Breast epithelium (tissue), 4 donors: ENCODE data around the gene MUC5AC. TPM values are rescaled to one million over a fixed set of nuclear protein-coding genes. Genes with fewer than 3 reads are reported as not detected.

Experiments used
- DNase-seq, 2 donors: peaks; one replicate each; pipeline ENCODE4 v3.0.0-alpha.2; 2019; ENCODE audit warnings: low spot score in 2 of 2
- H3K27ac ChIP-seq, 2 donors: fragments of 200-600 bp; sonication (generic) in 1 of 2; one replicate each; pipeline ENCODE4 v1.5.1; 2016 to 2019; ENCODE audit warnings: mild to moderate bottlenecking in 1 of 2
- H3K27me3 ChIP-seq, 2 donors: fragments of 200-600 bp; sonication (generic) in 1 of 2; one replicate each; pipeline versions ENCODE4 v1.5.1 to v1.6.0; 2017 to 2019; ENCODE audit warnings: control low read depth in 1 of 2, mild to moderate bottlenecking in 1 of 2
- H3K36me3 ChIP-seq: fragments of 200-600 bp; one replicate; pipeline ENCODE4 v1.5.1; 2019
- H3K4me1 ChIP-seq, 2 donors: fragments of 200-600 bp; sonication (generic); one replicate each; pipeline ENCODE4 v1.5.1; 2016 to 2019; ENCODE audit warnings: control low read depth in 1 of 2
- H3K4me3 ChIP-seq, 3 donors: fragments of 200-600 bp; sonication (generic); 1 replicate in 2 of 3; 2 replicates in 1 of 3; pipeline ENCODE4 v1.5.1; 2016 to 2019; ENCODE audit warnings: mild to moderate bottlenecking in 3 of 3, moderate library complexity in 2 of 3
- H3K9me3 ChIP-seq, 2 donors: fragments of 200-600 bp; sonication (generic) in 1 of 2; one replicate each; pipeline ENCODE4 v1.5.1; 2016 to 2019; ENCODE audit warnings: control low read depth in 1 of 2
- CTCF ChIP-seq, 3 donors: fragments of 450-650 bp; IDR thresholded peaks; one replicate each; pipeline ENCODE4 v1.5.1; 2016 to 2017; ENCODE audit warnings: antibody characterized with exemption in 3 of 3, mild to moderate bottlenecking in 3 of 3, moderate library complexity in 3 of 3
- POLR2A ChIP-seq: fragments of 450-650 bp; IDR thresholded peaks from one replicate; pipeline ENCODE4 v1.6.1; 2016; ENCODE audit warnings: antibody characterized with exemption, mild to moderate bottlenecking, moderate library complexity
- POLR2AphosphoS5 ChIP-seq, 3 donors: sonication (generic); formaldehyde crosslinking; IDR thresholded peaks; one replicate each; pipeline ENCODE4 v1.6.1; 2017; ENCODE audit warnings: antibody characterized with exemption in 3 of 3
- intact Hi-C: fragments of 100-400 bp; cut with DNase I; formaldehyde crosslinking; loops from one replicate; pipeline ENCODE4 v1.15.1; 2023; ENCODE audit warnings: low total_unique reads
- total RNA-seq, 3 donors: library from RNA; depleted of rRNA; stranded (reverse); fragments of >200 nt; gene quantifications; one replicate each; pipeline ENCODE4 v1.1.0, GENCODE V29; 2016

The MUC5AC gene
- total RNA-seq, 3 donors from 2014 or later = not detected

- no peak overlapping the region for H3K4me3 ChIP-seq
- DNase-seq = peak in 1 of 2 donors; percentile 43
- no peak overlapping the region for H3K27ac ChIP-seq
- H3K27me3 ChIP-seq = peaks cover 2 to 34% of the 10 kb centered on the region in 2 donors
- no peaks in the 10 kb centered on the region for H3K9me3 ChIP-seq
- TF ChIP-seq CTCF (IDR thresholded peaks at IDR 0.05) = no peak
- no peak for TF ChIP-seq POLR2AphosphoS5 (IDR thresholded peaks at IDR 0.05)
- TF ChIP-seq POLR2A = no peak
- intact Hi-C loops = loop anchor here (10.0 kb wide), 1 partner anchor 309 kb away; no protein-coding TSS in a partner anchor
- no peaks in the 10 kb centered on the region for H3K4me1 ChIP-seq
- no peaks in the 10 kb centered on the region for H3K36me3 ChIP-seq
These were observed 47.6 kb downstream of the MUC5AC start for GRCh38 chr11:1205121-1205986.

- peak in 1 of 2 donors; percentile 40 for DNase-seq
- no peak overlapping the region for H3K27ac ChIP-seq
- no peaks in the 10 kb centered on the region for H3K36me3 ChIP-seq
- H3K27me3 ChIP-seq = peaks cover 2 to 28% of the 10 kb centered on the region in 2 donors
- H3K9me3 ChIP-seq = no peaks in the 10 kb centered on the region
- H3K4me1 ChIP-seq = no peaks in the 10 kb centered on the region
- H3K4me3 ChIP-seq = no peak overlapping the region
- TF ChIP-seq POLR2AphosphoS5 (IDR thresholded peaks at IDR 0.05) (no peak), CTCF (IDR thresholded peaks at IDR 0.05) (no peak), POLR2A (no peak)
- intact Hi-C loops = loop anchor here (10.0 kb wide), 1 partner anchor 309 kb away; no protein-coding TSS in a partner anchor
These were observed 48.2 kb downstream of the MUC5AC start for GRCh38 chr11:1205987-1206331.

GRCh38 chr11:1206391-1207271 lies 48.9 kb downstream of the MUC5AC start:
- Histone ChIP-seq H3K4me1 (no peaks in the 10 kb centered on the region), H3K27ac (no peak overlapping the region), H3K27me3 (peaks cover 2 to 23% of the 10 kb centered on the region in 2 donors), H3K36me3 (no peaks in the 10 kb centered on the region), H3K4me3 (no peak overlapping the region), H3K9me3 (peaks cover 0 to 5% of the 10 kb centered on the region in 2 donors)
- DNase-seq = peak in 1 of 2 donors; percentile 48
- TF ChIP-seq CTCF (IDR thresholded peaks at IDR 0.05) = no peak
- no peak for TF ChIP-seq POLR2AphosphoS5 (IDR thresholded peaks at IDR 0.05)
- no peak for TF ChIP-seq POLR2A
- intact Hi-C loops = loop anchor here (10.0 kb wide), 1 partner anchor 308 kb away; no protein-coding TSS in a partner anchor

- DNase-seq = peak in 1 of 2 donors; percentile 46
- intact Hi-C loops = loop anchor here (10.0 kb wide), 1 partner anchor 307 kb away; no protein-coding TSS in a partner anchor
- TF ChIP-seq POLR2A = no peak
These were observed 49.8 kb downstream of the MUC5AC start for GRCh38 chr11:1207401-1208143.

GRCh38 chr11:1208144-1208393 lies 50.3 kb downstream of the MUC5AC start:
- H3K4me3 ChIP-seq = no peak overlapping the region
- H3K27ac ChIP-seq = no peak overlapping the region
- H3K4me1 ChIP-seq = no peaks in the 10 kb centered on the region
- intact Hi-C loops = loop anchor here (10.0 kb wide), 1 partner anchor 307 kb away; no protein-coding TSS in a partner anchor
- H3K9me3 ChIP-seq = peaks cover 4 to 19% of the 10 kb centered on the region in 2 donors
- no peaks in the 10 kb centered on the region for H3K36me3 ChIP-seq
- DNase-seq = no peak
- TF ChIP-seq POLR2AphosphoS5 (IDR thresholded peaks at IDR 0.05) (no peak), CTCF (IDR thresholded peaks at IDR 0.05) (no peak), POLR2A (no peak)
- peaks cover 0 to 14% of the 10 kb centered on the region in 2 donors for H3K27me3 ChIP-seq

More at GRCh38 chr11:1207401-1208143, 49.8 kb downstream of the MUC5AC start:
- Histone ChIP-seq H3K27me3 (peaks cover 2 to 19% of the 10 kb centered on the region in 2 donors), H3K27ac (no peak overlapping the region), H3K4me3 (no peak overlapping the region), H3K36me3 (no peaks in the 10 kb centered on the region), H3K4me1 (no peaks in the 10 kb centered on the region), H3K9me3 (peaks cover 4 to 14% of the 10 kb centered on the region in 2 donors)
